ENCODE measurements around the gene COX4I1.
"Not testable (repeated sequence)": the region's sequence is repeated elsewhere in the genome, so short reads cannot be mapped to it uniquely, and the experiment has no call there.

The COX4I1 gene

GRCh38 chr16:85826686-85827247, 27.3 kb downstream of the COX4I1 start:
- DNase-seq = no peak

DNA sequence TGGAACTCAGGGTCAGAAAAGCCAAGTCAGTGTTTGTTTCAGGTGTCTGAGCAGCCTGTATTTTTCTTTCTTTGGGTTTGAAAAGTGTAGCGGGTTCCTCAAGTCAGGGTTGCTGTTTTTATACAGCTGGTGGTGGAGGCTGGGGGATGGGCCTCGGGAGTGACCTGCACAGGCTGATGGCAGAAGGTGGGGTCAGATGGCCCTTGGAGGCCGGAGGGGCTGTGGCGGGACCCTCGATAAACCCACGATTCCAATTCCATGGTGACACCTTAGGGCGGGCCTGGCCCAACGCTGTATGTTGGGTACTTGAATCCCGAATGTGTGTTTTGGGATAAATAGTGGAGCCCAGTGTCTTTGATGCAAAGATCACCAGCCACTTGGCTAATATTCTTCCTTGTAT, 28.7 kb downstream of the COX4I1 start:
- no peak for DNase-seq

- no peak for DNase-seq
Measured at GRCh38 chr16:85829171-85829719, 29.8 kb downstream of the COX4I1 start.

DNA sequence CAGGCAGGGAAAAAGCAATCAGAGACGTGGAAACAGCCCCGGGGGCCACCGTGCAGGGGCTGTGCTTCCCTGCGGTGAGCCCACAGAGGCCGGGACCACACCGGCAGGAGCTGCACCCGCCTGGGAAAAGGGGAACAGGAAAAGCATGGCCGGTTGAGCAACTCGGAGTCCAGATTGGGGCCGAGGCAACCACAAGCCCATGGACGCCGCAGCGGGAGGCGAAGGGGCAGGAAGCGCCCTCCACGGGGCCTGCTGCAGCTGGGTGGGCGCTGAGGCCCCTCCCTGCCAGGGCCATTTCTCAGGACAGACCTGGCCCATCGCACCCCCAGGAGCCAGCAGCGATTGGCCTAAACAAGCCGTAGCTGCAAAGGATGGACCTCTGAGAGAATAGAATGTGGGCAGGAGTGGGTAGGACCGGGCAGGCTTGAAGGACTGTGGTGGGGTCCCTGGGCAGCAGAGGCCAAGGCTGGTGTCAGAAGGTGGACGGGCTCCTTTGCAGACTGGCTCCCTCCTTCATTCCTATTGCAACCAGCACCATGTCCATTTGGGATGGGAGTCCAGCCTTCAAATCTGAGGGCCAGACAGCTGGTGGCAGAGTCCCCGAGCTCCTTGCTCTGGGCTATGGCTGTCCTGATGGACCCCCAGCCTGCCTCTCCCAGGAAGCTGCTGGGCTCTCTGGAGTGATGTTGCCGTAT, 30.4 kb downstream of the COX4I1 start:
- DNase-seq = peak; percentile 43

DNA sequence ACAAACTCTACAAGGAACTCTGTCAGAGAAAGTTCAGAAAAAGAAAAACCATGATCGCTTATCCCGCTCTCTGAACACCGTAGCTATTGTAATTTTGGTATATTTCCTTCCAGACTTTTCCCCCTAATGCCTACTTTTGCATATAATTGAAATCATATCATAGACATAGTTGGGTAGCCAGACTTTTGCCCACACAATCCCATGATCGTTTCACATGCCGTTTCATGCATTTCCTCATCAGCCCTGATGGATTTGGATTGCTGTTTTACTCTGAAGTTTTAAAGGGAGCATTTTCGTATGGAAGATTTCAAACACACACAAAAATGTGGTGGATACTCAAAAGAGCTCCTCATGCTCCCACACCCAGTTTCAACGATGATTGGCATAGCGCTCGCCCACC, 31.3 kb downstream of the COX4I1 start:
- DNase-seq = no peak

- no peak for DNase-seq
Measured at GRCh38 chr16:85832570-85833218, 33.2 kb downstream of the COX4I1 start.

GRCh38 chr16:85833219-85833920, 33.9 kb downstream of the COX4I1 start:
- no peak for DNase-seq

GRCh38 chr16:85834741-85835140, 35.2 kb downstream of the COX4I1 start:
- no peak for DNase-seq

- no peak for DNase-seq
Measured at GRCh38 chr16:85835227-85835751, 35.8 kb downstream of the COX4I1 start.

DNA sequence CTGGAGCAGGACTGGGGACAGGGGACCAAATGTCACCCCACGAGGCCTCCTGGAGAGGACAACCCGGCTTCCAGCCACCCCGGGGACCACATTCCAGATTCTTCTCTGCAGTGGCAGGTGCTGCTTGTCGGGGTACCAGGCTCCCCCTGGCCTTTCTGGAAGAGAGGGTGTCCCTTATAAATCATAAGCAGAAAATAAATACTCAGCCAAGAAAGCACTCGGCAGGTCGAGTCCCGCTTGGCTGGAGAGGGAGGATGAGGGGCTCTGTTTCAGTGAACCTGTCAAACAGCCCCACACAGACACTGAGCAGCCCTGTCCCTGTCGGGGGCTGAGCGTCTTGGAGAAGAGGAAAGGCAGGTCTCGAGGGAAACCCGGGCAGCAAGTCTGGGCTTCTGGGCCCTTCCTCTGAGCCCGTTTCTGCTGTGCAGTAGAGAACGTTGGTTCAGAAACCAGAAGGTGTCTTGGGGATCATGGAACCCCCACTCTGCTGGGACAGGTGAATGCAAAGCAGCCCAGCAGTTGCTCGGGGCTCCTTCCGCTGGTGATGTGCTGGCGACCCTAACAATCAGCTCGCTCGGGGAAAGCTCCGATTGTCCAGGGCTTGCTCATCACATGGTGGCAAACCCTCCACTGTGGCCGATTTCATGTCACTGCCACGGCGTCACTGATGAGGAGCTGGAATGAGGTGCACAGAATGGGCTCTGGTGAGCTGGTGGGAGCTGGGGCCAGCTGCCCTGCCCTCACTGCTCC, 36.6 kb downstream of the COX4I1 start:
- DNase-seq = no peak

DNA sequence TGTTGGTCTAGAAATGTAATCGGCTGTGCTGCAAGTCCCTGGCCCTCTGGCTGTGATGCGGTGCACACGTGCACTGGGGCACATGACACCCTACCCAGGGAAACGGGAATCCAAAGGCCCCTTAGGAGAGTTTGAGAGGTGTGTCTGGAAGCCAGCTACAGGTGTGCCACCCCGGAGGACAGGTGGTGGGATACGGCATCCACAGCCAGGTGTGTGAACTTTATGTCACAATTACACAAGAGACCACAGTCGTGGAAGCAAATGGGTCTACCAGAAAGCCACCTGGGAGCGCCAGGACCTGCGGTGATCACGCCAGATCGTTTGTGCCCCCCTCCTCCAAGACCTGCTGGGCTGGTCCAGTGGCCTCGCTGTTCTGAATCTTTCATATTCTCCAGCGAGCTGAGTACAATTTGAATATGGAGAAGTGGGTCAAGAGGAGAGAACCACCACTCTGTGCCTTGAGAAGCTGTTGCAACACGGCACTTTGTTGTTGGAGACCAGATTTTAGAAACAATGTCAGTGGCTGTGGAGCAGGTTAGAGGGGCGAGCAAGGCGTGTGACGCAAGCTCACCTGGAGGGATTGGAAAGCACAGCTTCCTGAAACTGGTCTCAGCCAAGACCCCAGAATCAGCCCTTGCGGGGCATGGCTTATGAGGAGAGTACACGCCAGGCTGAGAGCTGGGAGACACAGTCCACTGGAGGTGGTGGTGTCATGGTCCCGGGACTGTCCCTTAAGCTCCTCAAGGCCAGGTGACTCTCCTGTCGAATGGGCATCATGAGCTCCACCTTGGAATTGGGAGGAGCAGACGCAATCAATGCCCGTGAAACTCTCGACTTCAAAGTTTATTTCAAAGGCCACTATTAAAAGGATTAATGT, 37.4 kb downstream of the COX4I1 start:
- DNase-seq = no peak

DNA sequence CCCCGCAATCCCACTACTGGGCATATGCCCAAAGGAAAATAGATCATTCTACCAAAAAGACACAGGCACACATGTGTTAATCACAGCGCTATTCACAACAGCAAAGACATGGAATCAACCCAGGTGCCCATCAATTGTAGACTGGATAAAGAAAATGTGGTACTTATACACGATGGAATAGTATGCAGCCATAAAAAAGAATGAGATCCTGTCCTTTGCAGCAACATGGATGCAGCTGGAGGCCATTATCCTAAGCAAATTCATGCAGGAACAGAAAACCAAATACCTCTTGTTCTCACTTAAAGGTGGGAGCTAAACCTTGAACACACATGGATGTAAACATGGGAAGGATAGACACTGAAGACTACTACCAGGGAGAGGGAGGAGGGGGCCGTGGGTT, 38.2 kb downstream of the COX4I1 start:
- not testable (repeated sequence) for DNase-seq

GRCh38 chr16:85838381-85838780, 38.9 kb downstream of the COX4I1 start:
- DNase-seq = no peak

DNA sequence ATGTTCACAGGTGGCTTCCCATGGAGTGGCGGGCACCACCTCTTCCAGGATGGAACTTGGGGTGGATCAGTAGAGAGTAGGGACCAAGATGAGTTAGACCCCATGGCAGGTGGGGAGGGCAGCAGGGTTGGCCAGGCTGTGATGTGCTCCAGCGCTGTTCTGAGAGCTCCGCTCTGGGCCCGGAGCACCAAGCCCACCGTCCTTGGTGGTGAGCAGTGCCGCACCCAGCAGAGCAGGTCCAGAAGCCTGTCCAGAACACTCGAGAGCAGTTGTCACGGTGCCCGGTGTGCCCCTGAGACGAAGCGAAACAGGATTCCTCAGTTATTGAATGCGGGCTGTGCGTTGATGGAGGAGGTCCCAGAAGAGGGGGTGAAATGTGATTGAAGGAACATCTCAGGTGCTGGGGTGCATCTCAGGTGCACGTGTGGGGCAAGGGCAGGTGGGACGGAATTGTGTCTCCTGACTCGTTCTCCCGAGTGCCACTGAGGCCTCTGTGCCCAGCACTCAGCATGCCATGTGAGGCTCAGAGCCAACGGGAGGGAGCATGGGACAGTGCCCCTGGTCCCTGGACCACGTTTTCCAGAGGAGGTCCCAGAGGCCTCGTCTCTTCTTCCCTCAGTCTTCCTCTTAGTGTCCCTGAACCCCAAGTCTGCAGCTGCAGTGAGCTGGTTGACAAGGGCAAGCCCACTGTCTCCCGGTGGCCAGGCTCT, 39.5 kb downstream of the COX4I1 start:
- no peak for DNase-seq

GRCh38 chr16:85839681-85840240, 40.3 kb downstream of the COX4I1 start:
- DNase-seq = no peak

DNA sequence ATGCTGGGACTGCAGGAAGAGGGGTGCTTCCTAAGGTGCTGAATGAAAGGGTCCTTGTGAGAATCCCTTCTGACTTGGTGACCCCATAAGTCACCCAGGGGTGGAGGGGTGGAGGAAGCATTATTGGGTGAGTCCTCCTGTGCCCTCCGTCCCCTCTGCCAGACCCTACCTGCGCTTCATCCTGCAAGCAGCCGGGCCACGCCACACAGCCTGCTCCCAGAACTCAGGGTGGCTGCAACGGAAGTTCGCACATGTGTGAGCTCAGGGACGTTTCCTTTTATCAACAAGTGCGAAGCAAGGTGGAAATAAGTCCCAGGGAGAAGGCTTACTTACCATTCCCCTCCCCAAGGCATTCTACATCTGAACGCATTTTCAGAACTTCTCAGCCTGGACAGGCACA, 40.9 kb downstream of the COX4I1 start:
- DNase-seq = no peak

DNA sequence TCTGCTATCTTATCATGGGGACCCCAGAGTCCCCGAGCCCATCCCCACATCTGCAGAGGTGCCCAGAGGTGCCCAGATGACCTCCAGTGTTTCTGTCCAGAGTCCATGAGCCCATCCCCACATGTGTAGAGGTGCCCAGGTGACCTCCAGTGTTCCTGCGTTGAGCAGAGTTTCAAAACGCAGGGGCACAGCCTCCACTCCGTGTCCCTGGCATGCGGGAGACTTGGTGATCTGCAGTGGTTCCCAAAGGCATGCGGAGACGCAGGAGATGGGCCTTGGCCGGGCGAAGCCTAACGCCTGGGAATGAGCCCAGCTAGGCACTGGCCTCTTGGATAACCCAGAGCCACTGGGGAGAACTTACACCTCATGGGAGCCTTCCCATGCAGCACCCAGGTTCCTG, 41.3 kb downstream of the COX4I1 start:
- no peak for DNase-seq

GRCh38 chr16:85842435-85842834, 42.9 kb downstream of the COX4I1 start:
- no peak for DNase-seq

DNA sequence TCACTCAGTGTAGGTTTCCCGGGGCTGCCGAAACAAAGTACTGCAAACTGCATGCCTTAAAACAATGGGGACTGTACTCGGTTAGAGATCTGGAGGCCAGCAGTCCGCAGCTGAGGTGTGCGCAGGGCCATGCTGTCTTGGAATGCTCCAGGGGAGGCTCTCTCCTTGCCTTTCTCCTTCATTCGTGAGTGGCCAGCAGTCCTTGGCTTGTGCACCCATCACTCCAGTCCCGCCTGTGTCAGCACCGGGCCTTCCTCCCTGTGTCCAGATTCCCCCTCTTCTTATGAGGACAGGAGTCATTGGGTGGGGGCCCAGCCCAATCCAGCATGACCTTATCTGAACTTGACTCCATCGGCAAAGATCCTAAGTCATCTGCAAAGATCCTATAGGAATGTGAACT, 43.4 kb downstream of the COX4I1 start:
- DNase-seq = no peak

DNA sequence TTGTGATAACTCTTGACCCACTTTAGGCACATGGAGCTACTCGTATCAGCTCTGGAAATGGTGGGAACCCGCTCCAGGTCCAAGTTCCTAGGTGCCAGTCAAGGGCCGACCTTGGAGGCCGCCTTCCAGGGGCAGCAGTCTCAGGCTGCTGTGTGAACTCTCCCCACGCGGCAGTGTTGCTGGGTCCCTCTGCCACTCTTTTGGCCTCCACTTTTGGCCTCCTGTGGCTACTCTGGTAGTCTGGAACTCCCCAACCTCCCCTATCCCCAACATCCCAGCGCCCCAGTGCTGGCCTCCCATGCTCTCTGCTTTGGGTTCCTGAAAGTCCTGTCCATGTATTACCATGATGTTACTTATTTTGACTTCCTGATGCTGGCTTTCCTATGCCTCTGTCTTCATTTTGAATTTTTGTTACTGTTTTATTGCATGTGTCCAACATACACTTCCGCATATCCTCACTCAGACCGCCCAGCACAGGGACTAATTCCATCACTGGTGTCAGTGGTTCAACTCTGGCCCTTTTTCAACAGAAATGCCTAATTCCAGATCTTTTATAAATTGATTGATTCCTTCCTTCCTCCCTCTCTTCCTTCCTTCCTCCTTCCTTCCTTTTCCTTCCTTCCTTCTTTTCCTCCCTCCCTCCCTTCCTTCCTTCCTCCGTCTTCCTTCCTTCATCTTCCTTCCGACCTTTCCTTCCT, 44.1 kb downstream of the COX4I1 start:
- DNase-seq = no peak

Measured in GDM1 (cell line).